Esophagus squamous epithelium (tissue), 5 donors: ENCODE measurements around the gene LIG4. TPM values are rescaled to one million over a fixed set of nuclear protein-coding genes. Genes with fewer than 3 reads are reported as not detected.

Source experiments
- DNase-seq: peaks from one replicate; lab custom pipeline; 2025; lab: John Stamatoyannopoulos, UW
- H3K27ac ChIP-seq, 4 donors: fragments of 200-600 bp; sonication (generic); one replicate each; pipeline ENCODE4 v1.5.1; 2016 to 2019; ENCODE audit warnings: mild to moderate bottlenecking in 1 of 4
- H3K27me3 ChIP-seq, 4 donors: fragments of 200-600 bp; sonication (generic); 1 replicate in 3 of 4; 2 replicates in 1 of 4; pipeline versions ENCODE4 v1.5.1 to v1.6.0; 2017 to 2021; ENCODE audit warnings: antibody characterized with exemption in 1 of 4
- H3K36me3 ChIP-seq, 3 donors: fragments of 200-600 bp; sonication (generic); one replicate each; pipeline ENCODE4 v1.5.1; 2016 to 2019
- H3K4me1 ChIP-seq, 3 donors: fragments of 200-600 bp; sonication (generic); one replicate each; pipeline ENCODE4 v1.5.1; 2017 to 2019
- H3K4me3 ChIP-seq, 4 donors: fragments of 200-600 bp; sonication (generic); 1 replicate in 3 of 4; 2 replicates in 1 of 4; pipeline ENCODE4 v1.5.1; 2016 to 2019; ENCODE audit warnings: mild to moderate bottlenecking in 2 of 4, moderate library complexity in 1 of 4
- H3K9me3 ChIP-seq, 3 donors: fragments of 200-600 bp; sonication (generic); one replicate each; pipeline ENCODE4 v1.5.1; 2016 to 2019
- CTCF ChIP-seq, 6 experiments: fragments of 450-650 bp in 4 of 6; fragments of 200-600 bp in 2 of 6; sonication (generic) in 2 of 6; IDR thresholded peaks; one replicate each; pipeline ENCODE4 v1.5.1; 2016 to 2019; ENCODE audit warnings: antibody characterized with exemption in 6 of 6, mild to moderate bottlenecking in 4 of 6, moderate library complexity in 4 of 6
- POLR2A ChIP-seq, 4 donors: fragments of 450-650 bp; IDR thresholded peaks; one replicate each; pipeline ENCODE4 v1.6.1; 2017; ENCODE audit warnings: antibody characterized with exemption in 4 of 4, mild to moderate bottlenecking in 4 of 4, moderate library complexity in 3 of 4
- WGBS, 2 donors: methylation state at CpG; one replicate each; pipeline ENCODE4 v1.1.5; 2018; 5-methylcytosine and 5-hydroxymethylcytosine counted together
- intact Hi-C: fragments of 100-400 bp; cut with DNase I; formaldehyde crosslinking; loops from one replicate; pipeline ENCODE4 v1.15.0; 2022
- total RNA-seq, 4 donors: library from RNA; depleted of rRNA; stranded (reverse); fragments of >200 nt; gene quantifications; one replicate each; pipeline ENCODE4 v1.1.0, GENCODE V29; 2016
- donor health status: DM: yes; HTN: yes; CAD: no.

Gene LIG4
- total RNA-seq, 4 donors from 2014 or later = 5.9 to 9.4 (median 7.8) TPM

DNA sequence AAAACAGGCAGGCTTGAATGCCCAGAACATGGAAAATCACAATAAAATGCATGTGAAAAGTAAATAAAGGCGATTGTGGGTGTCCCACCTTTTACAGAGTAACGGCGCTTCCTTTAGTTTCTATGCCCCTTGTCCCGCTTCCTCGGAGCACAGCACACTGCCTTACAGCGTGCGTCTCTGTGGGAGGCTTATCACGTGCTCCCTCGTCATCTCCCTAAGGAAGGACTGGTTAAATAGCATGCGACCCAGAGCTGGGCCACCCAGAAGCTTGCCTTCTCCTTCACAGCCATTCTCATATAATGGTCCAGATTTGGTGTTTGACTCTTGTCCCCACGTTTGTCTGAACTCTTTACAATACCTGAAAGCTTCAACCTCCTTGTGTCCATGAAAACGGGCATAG lies 56.6 kb downstream of the LIG4 start:
- Histone ChIP-seq H3K36me3 (no peaks in the 10 kb centered on the region), H3K4me1 (no peaks in the 10 kb centered on the region), H3K27me3 (no peaks in the 10 kb centered on the region), H3K4me3 (no peak overlapping the region), H3K9me3 (no peaks in the 10 kb centered on the region), H3K27ac (no peak overlapping the region)
- no peak for DNase-seq
- intact Hi-C loops = loop anchor here (5.0 kb wide), 1 partner anchor 951 kb away; no protein-coding TSS in a partner anchor
- TF ChIP-seq CTCF (IDR thresholded peaks at IDR 0.05) = no peak
- TF ChIP-seq POLR2A (IDR thresholded peaks at IDR 0.05) = no peak
- 75 to 80% methylated on average over 12 of the region's 12 CpGs for WGBS, 2 donors

Other genes starting within 250 kb of the LIG4 start
- 10 to 100 TPM in 1 of 4 donors, 1 to 10 TPM in 3; 6.8 to 12.2 (median 8.4) TPM for gene ABHD13, start 2.9 kb upstream of the LIG4 start, total RNA-seq
- gene TNFSF13B, start 54.2 kb upstream of the LIG4 start, total RNA-seq = 1 to 10 TPM in 2 of 4 donors, under 1 TPM in 1, not detected in 1; 0.31 to 2.1 (median 1.6) TPM